ENCODE results near the gene NAT8L. TPM values are rescaled to one million over a fixed set of nuclear protein-coding genes. Genes with fewer than 3 reads are reported as not detected.

The NAT8L gene
- total and polyA plus RNA-seq, 2 of the 13 experiments (the other 11 are each of a cell fraction or from before 2014, with no cell fraction given) = 2.2 to 3.3 TPM

DNA sequence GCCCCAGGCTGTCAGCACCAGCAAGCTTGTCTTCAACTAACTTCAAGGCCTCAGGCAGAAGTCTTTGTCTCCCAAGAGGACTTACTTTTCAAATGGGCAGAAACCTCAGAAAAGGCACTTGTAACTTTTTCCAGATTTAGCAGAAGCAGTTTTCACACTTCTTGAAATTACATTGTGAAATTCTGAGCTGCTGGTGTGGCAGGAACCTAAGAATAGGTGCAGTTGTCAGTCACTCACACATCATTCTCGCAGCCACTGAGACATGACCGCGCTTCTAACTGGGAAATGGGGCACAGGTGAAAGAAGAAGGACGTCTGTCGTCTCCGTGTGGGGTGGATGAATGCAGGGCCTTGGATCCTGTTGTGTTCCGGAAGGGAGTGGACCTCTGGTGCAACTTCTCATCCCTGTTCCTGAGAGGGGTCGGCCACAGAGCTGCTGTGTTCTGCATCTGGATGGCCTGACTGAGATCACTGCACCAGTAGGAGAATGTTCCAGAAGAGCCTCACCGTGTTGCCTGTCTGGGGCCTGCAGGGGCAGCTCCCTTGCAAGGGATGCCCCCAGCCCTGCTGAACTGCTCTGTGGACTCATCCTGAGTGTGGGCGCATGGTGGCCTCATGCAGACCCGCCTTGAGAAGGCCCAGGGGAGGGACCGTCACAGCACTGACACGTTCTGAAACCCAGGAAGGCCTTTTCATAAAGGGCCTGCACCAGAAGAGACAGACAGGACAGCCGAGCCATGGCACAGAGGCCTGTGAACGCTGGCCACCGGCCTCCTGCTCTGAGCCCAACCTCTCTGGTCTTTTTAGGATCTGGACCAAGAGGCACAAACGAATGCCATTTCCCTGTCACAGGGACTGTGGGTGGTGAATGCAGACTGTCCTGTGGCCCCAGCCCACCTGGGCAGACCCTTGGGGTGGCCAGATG lies 18.7 kb downstream of the NAT8L start (continued):
- TF ChIP-seq RORA (CRISPR knock-in tag; IDR thresholded peaks at IDR 0.05) (no peak), FOXP4 (CRISPR knock-in tag; IDR thresholded peaks at IDR 0.05) (peak; percentile 5; the same call in 1 of the 2 replicates), IRX3 (CRISPR knock-in tag; IDR thresholded peaks at IDR 0.05; ENCODE audit: borderline replicate concordance, low read depth) (0 out of 2 replicates have a peak, but pooled peaks have one; percentile 55), NRL (CRISPR knock-in tag; IDR thresholded peaks at IDR 0.05; ENCODE audit: borderline replicate concordance) (0 out of 2 replicates have a peak, but pooled peaks have one; percentile 19), ZNF614 (CRISPR knock-in tag; IDR thresholded peaks at IDR 0.05; ENCODE audit: borderline replicate concordance) (no peak), RCOR2 (CRISPR knock-in tag; IDR thresholded peaks at IDR 0.05) (no peak), STAT5B (CRISPR knock-in tag; IDR thresholded peaks at IDR 0.05) (no peak), BRF2 (CRISPR knock-in tag; IDR thresholded peaks at IDR 0.05) (0 out of 2 replicates have a peak, but pooled peaks have one; percentile 39), NR0B2 (CRISPR knock-in tag; IDR thresholded peaks at IDR 0.05) (no peak), SMAD9 (CRISPR knock-in tag; IDR thresholded peaks at IDR 0.05) (no peak), AFF4 (CRISPR knock-in tag; IDR thresholded peaks at IDR 0.05) (no peak), ZBTB20 (CRISPR knock-in tag; IDR thresholded peaks at IDR 0.05; ENCODE audit: borderline replicate concordance, low read depth) (no peak), TAF15 (IDR thresholded peaks at IDR 0.05; ENCODE audit: low read depth, low read length, poor library complexity, severe bottlenecking) (no peak)
- TF ChIP-seq, protein P1, sequence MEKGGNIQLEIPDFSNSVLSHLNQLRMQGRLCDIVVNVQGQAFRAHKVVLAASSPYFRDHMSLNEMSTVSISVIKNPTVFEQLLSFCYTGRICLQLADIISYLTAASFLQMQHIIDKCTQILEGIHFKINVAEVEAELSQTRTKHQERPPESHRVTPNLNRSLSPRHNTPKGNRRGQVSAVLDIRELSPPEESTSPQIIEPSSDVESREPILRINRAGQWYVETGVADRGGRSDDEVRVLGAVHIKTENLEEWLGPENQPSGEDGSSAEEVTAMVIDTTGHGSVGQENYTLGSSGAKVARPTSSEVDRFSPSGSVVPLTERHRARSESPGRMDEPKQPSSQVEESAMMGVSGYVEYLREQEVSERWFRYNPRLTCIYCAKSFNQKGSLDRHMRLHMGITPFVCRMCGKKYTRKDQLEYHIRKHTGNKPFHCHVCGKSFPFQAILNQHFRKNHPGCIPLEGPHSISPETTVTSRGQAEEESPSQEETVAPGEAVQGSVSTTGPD (CRISPR knock-in tag; IDR thresholded peaks at IDR 0.05) = no peak
- TF ChIP-seq, protein P2, sequence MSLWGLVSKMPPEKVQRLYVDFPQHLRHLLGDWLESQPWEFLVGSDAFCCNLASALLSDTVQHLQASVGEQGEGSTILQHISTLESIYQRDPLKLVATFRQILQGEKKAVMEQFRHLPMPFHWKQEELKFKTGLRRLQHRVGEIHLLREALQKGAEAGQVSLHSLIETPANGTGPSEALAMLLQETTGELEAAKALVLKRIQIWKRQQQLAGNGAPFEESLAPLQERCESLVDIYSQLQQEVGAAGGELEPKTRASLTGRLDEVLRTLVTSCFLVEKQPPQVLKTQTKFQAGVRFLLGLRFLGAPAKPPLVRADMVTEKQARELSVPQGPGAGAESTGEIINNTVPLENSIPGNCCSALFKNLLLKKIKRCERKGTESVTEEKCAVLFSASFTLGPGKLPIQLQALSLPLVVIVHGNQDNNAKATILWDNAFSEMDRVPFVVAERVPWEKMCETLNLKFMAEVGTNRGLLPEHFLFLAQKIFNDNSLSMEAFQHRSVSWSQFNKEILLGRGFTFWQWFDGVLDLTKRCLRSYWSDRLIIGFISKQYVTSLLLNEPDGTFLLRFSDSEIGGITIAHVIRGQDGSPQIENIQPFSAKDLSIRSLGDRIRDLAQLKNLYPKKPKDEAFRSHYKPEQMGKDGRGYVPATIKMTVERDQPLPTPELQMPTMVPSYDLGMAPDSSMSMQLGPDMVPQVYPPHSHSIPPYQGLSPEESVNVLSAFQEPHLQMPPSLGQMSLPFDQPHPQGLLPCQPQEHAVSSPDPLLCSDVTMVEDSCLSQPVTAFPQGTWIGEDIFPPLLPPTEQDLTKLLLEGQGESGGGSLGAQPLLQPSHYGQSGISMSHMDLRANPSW (CRISPR knock-in tag; IDR thresholded peaks at IDR 0.05; ENCODE audit: borderline replicate concordance) = no peak
